Adrenal gland (tissue), 12 donors: ENCODE data around the gene FCHO2. TPM values are rescaled to one million over a fixed set of nuclear protein-coding genes. Genes with fewer than 3 reads are reported as not detected.

Experiments used
- DNase-seq, 7 donors: peaks; one replicate each; pipeline ENCODE4 v3.0.0-alpha.2; 2019 to 2020
- H3K27ac ChIP-seq, 5 donors: fragments of 200-600 bp; sonication (generic) in 4 of 5; 1 replicate in 3 of 5; 2 replicates in 2 of 5; pipeline versions ENCODE4 v1.5.1 to v1.8.0; 2016 to 2020; ENCODE audit warnings: mild to moderate bottlenecking in 1 of 5
- H3K27me3 ChIP-seq: fragments of 200-600 bp; 2 replicates; pipeline ENCODE4 v1.8.0; 2021
- H3K36me3 ChIP-seq, 2 donors: fragments of 200-600 bp; replicated peaks in 1 of 2; 1 replicate in 1 of 2; 2 replicates in 1 of 2; pipeline versions ENCODE4 v1.5.1 to v1.8.0; 2018 to 2022
- H3K4me1 ChIP-seq, 2 donors: fragments of 200-600 bp; replicated peaks in 1 of 2; 1 replicate in 1 of 2; 2 replicates in 1 of 2; pipeline versions ENCODE4 v1.5.1 to v1.8.0; 2018 to 2021
- H3K4me3 ChIP-seq, 4 donors: fragments of 200-600 bp; sonication (generic) in 3 of 4; one replicate each; pipeline ENCODE4 v1.5.1; 2016 to 2018
- H3K9me3 ChIP-seq, 3 donors: fragments of 200-600 bp; sonication (generic) in 1 of 3; replicated peaks in 1 of 3; 1 replicate in 2 of 3; 2 replicates in 1 of 3; pipeline versions ENCODE4 v1.5.1 to v1.8.0; 2016 to 2021
- CTCF ChIP-seq, 6 experiments: fragments of 450-650 bp in 4 of 6; fragments of 200-600 bp in 2 of 6; sonication (generic) in 1 of 6; IDR thresholded peaks; 1 replicate in 5 of 6; 2 replicates in 1 of 6; pipeline versions ENCODE4 v1.5.1 to v1.8.0; 2016 to 2021; ENCODE audit warnings: antibody characterized with exemption in 6 of 6, mild to moderate bottlenecking in 2 of 6, moderate library complexity in 1 of 6
- POLR2A ChIP-seq, 2 donors: fragments of 450-650 bp; IDR thresholded peaks; one replicate each; pipeline ENCODE4 v1.6.1; 2017; ENCODE audit warnings: antibody characterized with exemption in 2 of 2, mild to moderate bottlenecking in 2 of 2, moderate library complexity in 1 of 2
- WGBS, 4 donors: extraction: QIAGEN DNeasy Blood & Tissue Kit in 2 of 4; methylation state at CpG; one replicate each; pipeline versions ENCODE4 v1.1.5 to v1.1.7; 2013 to 2017; 5-methylcytosine and 5-hydroxymethylcytosine counted together
- intact Hi-C, 2 donors: fragments of 100-400 bp; cut with DNase I; formaldehyde crosslinking; loops; one replicate each; pipeline versions ENCODE4 v1.14.1 to v1.15.0; 2022 to 2023
- polyA plus RNA-seq, 3 donors: library from polyadenylated mRNA; stranded (reverse); fragments of 200-250 nt in 2 of 3; fragments of 350-450 nt in 1 of 3; fragmentation: Illumina TruSeq in 1 of 3; extraction: RNeasy Lipid Tissue Mini Kit (QIAGEN cat#74804) in 1 of 3; gene quantifications; one replicate each; pipeline ENCODE4 v1.2.3, GENCODE V29; 2013 to 2014
- total RNA-seq, 9 donors: library from RNA; depleted of rRNA in 4 of 9; stranded (reverse); fragments of >200 nt in 4 of 9; fragments of 120-200 nt in 1 of 9; fragmentation: NEBNext Ultra II Directional in 1 of 9; extraction: Animal tissue kit (Norgen Biotek cat#: 25700) in 1 of 9; gene quantifications; one replicate each; pipeline versions ENCODE4 v1.1.0 to v1.2.4, GENCODE V29; 2013 to 2023
- donor health status: healthy with polysubstance abuse.
- donor health status: Bipolar disorder and iron deficiency.
- donor health status: DM: yes; HTN: yes; CAD: no.
- donor health status: DM: no; HTN: no; CAD: no.
- donor health status: DM: no; HTN: no; CAD: no.
- donor health status: DM: yes; HTN: yes; CAD: no.

Gene FCHO2
- total and polyA plus RNA-seq, 12 donors, result 5.1 to 32.7 (median 20.0) TPM

- Histone ChIP-seq H3K4me3 (no peak overlapping the region), H3K27ac (no peak overlapping the region), H3K27me3 (no peaks in the 10 kb centered on the region), H3K4me1 (no peaks in the 10 kb centered on the region), H3K36me3 (peaks cover 0 to 13% of the 10 kb centered on the region in 2 donors), H3K9me3 (no peaks in the 10 kb centered on the region)
- 90 to 97% (median 94%) methylated on average over 1 of the region's 1 CpG for WGBS, 4 donors
- intact Hi-C loops, result no loop called here
- DNase-seq, result no peak
- TF ChIP-seq CTCF (IDR thresholded peaks at IDR 0.05) (no peak), POLR2A (IDR thresholded peaks at IDR 0.05) (no peak)
These were observed 111.4 kb downstream of the FCHO2 start for GRCh38 chr5:73067213-73067612.

GRCh38 chr5:73081093-73081492, 125.3 kb downstream of the FCHO2 start:
- no peak for DNase-seq
- Histone ChIP-seq H3K27me3 (no peaks in the 10 kb centered on the region), H3K9me3 (no peaks in the 10 kb centered on the region), H3K4me3 (no peak overlapping the region), H3K4me1 (no peaks in the 10 kb centered on the region), H3K36me3 (peaks cover 0 to 34% of the 10 kb centered on the region in 2 donors), H3K27ac (no peak overlapping the region)
- intact Hi-C loops, result loop anchor here (5.0 to 10.0 kb wide), 2 partner anchors 121 to 124 kb away; no protein-coding TSS in a partner anchor
- whole genome bisulfite sequencing, 4 donors, result 83 to 93% (median 89%) methylated on average over 4 of the region's 4 CpGs
- TF ChIP-seq POLR2A (IDR thresholded peaks at IDR 0.05), result no peak
- no peak for TF ChIP-seq CTCF (IDR thresholded peaks at IDR 0.05)

DNA sequence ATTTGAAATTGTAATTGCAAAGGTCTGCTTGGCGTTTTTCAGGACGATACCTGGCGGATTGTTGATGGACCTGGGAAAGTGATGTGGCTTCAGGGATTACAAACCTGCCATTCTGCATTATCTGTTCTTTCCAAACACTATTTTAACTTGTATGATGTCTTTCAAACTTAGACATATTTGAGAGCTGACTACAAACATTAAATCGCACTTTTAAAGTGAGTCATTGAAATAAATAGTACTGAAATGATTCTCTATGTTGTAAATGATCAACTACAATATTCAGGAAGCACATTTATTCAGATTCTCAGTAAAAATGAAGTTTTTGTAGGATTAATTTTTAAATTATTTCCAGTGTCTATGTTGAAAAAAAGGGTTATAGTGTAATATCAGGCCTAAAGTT, 132.2 kb downstream of the FCHO2 start:
- no peak for DNase-seq
- 94 to 99% (median 97%) methylated on average over 4 of the region's 4 CpGs for WGBS, 4 donors
- intact Hi-C loops, result loop anchor here in 1 of 2 donors (10.0 kb wide), 1 partner anchor 117 kb away; no protein-coding TSS in a partner anchor
- Histone ChIP-seq H3K27ac (no peak overlapping the region), H3K27me3 (no peaks in the 10 kb centered on the region), H3K4me3 (no peak overlapping the region), H3K4me1 (no peaks in the 10 kb centered on the region), H3K9me3 (peaks cover 0 to 5% (median 0%) of the 10 kb centered on the region in 3 donors), H3K36me3 (no peaks in the 10 kb centered on the region)
- TF ChIP-seq POLR2A (IDR thresholded peaks at IDR 0.05) (no peak), CTCF (IDR thresholded peaks at IDR 0.05) (no peak)

GRCh38 chr5:73093943-73094342, 138.1 kb downstream of the FCHO2 start:
- 52 to 67% (median 58%) methylated on average over 7 of the region's 7 CpGs for WGBS, 4 donors

More at GRCh38 chr5:73093943-73094342, 138.1 kb downstream of the FCHO2 start:
- Histone ChIP-seq H3K27me3 (no peaks in the 10 kb centered on the region), H3K27ac (no peak overlapping the region), H3K36me3 (no peaks in the 10 kb centered on the region), H3K4me3 (no peak overlapping the region), H3K9me3 (peaks cover 0 to 4% (median 0%) of the 10 kb centered on the region in 3 donors), H3K4me1 (no peaks in the 10 kb centered on the region)
- intact Hi-C loops, result no loop called here
- TF ChIP-seq POLR2A (IDR thresholded peaks at IDR 0.05) (no peak), CTCF (IDR thresholded peaks at IDR 0.05) (no peak)
- DNase-seq, result peak; percentile 56 to 83 (median 81)
